HG03095 (cell line): ENCODE results near the gene HOXA11.

ENCODE experiments used
- ATAC-seq: cut with Tn5 transposase; IDR thresholded peaks from one replicate; pipeline ENCODE4 v1.9.1; 2021; ENCODE audit warnings: moderate library complexity; ENCODE audit not compliant: unreplicated experiment

The HOXA11 gene

DNA sequence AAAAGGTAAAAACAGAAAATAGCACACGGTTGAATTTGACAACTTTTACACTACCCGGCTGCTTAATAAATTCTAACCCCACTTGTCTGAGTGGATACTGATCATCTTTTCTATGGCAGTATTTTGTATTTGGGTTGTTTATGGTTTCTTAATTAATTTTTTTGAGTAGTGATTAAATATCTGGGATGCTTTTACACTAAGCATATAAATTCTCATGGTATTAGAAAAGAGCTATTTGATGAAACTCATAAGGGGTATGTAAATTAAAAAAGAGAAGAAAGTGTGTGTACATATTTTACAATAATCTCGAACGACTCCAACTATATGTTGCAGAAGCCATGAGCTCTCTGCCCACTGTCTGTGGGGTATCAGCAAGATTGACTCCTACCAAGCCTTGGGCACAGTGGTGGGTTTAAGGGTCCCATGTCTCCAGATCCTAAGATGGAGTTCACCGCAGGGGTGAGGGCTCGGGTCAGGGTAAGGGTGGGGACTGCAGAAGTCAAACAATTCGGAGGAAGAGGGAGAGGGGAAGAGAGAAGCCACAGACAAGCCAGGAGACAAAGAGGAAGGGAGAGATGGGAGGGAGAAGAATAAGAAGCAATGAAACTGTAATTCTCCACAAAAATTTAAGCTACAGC, 22.4 kb upstream of the HOXA11 start:
- ATAC-seq: no peak

DNA sequence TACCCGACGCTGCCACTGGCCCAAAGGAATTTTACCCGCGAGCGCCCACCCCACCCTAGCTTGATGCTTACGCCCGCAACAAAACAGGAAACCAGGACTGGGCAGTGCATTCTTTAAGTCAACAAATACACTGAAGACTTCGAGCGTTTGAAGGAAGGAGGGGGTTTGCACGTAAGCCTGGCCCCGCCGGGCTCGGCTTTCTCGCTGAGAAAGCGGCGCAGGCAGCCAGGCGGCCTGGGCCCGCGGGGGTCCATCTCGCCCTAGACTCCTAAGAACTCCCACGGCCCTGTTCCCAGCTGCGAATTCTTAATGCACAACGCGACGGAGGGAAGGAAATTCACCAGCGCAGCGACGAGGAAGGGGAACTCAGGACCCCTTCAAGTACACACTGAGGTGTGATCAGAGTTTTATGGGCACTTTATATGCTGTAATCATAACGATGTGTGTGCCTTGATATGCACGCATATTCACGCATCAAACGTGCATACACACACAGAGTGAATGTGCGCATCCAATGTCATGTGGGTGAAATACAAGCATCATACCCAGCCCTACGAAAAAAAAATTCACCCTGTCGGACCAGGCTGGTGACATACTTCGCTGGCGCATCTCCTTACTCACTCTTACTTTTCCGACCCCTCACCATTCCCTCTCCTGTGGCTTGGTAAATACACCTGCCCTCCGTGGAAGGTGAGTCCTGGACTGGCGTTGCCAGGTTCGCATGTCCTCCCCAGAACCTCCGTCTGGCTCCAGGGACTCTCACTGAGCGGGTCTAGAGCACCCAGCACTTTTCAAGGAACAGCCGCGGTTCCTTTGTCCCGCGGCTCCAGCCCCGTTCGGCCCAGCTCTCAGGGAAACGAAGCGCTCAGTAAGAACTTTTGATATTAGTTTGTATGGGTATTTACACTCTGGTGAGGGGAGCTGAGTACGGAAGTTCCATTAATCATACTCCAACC, 20.6 kb upstream of the HOXA11 start:
- no peak for ATAC-seq

DNA sequence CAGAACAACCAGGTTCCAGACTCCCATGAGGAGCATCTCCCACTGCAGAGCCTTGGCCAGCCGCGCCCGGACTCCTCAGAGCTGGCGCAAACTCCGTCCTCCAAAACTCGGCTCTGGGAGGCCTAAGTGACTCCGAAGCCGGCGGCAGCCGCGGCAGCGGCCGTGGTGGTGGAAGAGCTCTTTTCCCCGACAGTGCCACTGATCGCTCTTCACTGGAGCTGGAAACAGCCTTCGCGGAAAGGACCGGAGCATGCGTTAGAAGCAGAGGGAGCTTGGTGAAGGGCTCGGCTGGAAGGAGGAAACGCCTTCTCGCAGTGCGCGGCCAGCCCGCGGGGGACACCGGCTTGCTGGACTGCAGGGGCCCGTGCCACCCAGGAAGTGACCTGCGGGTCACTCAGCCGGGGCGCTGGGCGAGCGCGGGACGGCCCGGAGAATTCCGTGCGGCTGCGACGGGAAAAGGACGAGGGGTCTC, 19.9 kb upstream of the HOXA11 start:
- ATAC-seq: no peak

DNA sequence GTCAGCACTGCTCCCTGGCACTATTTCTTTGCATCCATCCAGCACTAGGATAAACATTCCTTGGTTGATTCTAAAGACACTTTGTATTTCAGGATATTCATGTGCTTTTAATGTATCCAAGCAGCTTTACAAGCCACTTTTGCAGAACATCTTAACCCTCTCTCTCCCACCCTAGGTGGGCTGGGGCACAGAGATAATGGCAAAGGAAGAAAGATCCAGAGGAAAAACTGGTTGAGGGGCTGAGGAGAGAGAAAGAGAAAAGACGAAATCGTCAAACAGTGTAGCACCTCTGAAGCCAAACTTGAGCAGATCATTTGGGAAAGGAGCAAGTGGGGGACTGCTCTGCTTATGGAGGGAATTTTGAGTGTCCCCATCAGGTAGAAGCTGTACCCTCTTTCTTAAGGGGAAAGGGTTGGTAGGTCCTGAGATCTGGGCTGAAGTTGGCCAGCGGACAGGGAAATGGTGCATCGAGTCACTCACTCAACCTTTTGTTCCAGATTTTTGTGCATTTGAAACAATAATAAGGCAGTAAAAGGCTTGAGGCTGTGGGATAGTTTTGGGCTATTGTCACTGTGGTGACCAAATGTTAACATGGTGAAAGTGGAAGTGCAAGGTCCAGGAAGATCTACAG, 19.0 kb upstream of the HOXA11 start:
- no peak for ATAC-seq

DNA sequence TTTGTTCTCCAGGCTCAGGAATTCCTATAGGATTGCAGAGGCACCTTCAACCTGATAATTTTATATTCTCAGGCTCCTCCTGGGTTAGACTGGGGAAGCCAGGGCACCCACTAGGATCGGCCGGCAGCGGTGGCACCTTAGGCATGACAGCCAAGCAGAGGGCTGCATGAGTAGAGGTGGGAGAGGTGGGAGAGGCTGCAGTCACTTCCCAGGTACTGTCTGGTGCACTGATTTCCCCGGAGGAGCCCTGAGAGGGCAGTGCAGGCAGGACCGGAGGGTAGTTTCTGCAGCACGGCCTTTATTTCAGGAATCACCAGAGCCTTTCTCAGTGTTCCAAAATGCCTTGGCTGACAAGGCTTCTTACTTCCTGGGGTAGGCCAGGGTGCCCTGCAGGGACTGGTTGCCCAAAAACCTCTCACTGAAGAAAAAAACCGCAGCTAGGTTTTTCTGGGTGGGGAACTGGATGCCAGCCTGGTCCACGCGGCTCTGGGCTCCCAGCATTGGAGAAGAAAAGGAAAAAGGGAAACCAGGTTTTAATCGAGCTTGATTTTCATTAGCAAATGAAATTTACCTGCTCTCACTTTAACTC, 18.4 kb upstream of the HOXA11 start:
- ATAC-seq: no peak

DNA sequence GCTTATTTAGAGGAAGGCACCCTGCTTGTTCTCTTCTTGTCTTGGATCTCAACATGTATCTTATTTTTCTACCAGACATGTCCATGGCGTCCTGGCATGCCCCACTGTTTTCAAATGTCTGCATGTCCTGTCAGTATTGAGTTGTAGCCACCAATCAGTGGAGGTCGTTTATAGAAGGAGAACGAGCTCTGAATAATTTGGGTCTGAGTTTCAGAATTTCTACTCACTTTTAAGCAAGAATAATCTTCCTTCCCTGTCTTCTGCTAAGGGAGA, 17.8 kb upstream of the HOXA11 start:
- ATAC-seq: no peak

DNA sequence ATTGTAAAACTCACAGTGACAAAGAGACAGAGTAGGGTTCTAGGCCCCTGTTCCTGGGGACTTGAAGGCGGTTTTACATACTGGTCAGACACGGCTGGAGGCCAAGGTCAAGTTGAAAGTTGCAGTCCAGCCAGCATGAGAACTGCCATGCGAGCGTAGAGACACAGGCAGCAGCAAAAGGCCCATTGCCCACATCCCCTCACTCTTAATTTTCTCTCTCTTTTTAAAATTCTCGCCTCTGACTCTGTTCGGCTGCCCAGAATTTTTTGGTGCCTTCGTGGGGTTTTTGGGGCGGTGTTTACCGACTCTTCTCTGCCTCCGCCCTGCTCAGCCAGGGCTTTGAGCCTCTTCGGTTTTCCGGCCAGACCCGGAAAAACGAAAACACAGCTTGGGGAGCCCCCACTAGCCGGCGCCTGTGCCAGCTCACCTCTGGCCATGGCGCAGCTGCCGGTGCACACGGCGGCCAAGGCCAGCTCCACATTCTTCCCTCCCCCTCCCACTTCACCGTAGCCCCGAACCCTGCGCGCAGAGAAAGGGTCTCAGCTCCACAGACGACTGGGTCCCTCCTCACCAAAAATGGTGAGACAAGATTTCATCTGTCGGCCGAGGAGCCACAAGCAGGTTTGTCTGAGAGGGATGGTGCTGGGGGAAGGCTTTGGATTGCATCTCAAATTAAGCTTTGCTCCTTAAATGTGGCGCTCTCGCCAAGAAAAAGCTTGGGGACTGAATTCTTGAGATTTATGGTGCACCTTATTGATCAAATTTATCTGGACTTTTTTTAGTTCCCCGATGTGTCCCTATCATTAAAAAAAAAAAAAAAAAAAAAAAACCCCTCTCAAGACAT, 17.2 kb upstream of the HOXA11 start:
- no peak for ATAC-seq

DNA sequence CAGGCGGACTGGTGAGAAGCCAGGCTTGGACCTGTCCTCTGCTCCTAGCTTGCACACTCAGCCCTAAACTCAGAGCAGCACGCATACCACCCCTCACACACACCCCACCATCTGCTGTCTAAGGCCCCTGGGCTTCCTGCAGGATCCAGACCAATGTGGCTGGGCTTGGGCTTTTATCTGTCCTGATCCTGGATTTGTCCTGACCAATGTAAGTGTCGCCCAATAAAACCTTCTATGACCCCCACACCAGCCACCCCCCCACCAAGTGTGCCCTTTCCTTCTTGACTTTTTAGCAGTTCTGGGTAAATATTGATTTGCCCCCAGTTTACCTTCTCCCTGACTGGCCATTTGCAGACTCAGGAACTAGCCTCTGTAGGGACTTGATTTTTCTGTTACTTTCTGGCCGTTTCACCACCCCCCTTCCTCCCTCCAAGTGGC, 16.6 kb upstream of the HOXA11 start:
- no peak for ATAC-seq

DNA sequence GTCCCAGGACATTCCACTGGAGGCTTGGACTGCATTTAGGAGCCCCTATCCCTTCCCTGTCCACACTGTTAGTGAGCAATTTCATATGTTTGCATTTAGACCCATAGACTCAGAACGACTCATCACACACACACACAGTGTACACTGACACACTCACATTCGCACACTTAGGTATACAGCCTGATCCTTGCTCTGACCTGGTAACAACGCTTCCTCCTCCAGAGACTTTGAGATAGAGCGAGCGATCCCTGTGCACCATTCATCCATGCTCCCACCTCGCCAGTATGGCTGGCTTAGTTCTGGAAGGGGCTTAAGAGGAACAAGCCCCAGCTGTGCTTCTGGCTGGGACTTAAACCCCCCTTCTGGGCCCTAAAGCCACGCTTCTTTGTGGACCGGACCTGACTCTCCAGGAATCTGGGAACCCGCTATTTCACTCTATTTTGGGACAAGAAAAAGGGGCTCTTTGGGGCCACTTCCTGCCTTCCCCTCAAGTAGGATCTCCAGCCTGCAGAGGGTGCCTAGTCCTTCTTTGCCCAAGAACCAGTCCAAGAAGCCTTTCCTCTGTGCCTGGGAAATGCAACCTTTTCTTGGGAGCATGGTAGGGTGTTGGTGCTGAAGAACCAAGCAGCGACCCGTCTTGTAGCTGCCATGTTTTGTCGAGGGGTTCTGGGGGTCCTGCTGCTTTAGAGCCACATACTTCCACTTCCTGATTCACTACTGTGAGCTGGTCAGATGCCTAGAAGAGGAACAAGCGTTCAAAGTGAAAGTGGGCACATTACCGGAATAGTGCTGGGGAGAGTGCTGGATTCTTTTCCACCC, 15.9 kb upstream of the HOXA11 start:
- ATAC-seq: no peak

DNA sequence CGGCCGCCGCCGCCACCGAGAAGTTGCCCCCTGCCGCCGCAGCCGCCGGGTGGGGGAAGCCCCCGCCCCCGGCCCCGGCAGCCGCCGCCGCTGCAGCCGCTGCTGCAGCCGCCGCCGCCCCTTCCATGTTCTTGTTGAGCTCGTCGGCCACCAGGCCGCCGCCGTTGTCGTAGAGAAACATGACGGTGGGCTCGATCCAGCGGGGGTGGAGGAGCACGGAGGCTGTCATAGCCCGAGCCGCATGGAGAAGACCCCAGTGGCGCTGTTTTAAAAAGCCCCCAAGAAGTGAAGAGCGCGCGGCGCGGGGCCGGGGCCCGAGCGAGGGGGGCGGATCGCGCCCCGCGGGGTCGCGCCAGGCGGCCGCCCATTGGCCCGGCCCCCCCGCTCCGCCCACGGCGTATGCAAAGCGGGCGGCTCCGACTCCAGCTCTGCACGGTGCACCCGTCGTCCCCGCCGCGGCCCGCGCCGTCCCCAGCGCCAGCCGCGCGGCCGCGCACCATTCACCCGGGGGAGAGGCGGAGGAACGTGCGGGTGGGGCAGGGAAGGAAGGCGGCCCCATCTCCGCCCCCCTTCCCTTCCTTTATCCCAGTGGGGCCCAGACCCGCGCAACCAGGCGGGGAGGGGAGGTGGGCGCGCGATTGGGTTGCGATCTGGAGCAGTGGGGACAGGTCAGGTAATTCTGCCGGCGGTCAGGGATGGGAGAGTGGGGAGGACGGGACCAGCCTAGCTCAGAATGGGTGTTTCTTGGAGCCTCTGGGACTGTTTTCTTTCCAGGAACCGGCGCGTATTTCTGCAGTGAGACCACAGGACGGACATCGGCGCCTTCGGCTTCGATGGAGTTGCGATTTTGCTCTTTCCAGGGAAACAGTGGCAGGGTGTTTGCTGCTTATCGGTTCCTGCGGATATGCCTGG, 15.1 kb upstream of the HOXA11 start, which contains the start of gene HOXA13:
Gene HOXA13, minus strand, starts transcription at position 243 of the 912 bp plus-strand sequence. Its CDS starts 14 bp downstream, at position 229.
- no peak for ATAC-seq

DNA sequence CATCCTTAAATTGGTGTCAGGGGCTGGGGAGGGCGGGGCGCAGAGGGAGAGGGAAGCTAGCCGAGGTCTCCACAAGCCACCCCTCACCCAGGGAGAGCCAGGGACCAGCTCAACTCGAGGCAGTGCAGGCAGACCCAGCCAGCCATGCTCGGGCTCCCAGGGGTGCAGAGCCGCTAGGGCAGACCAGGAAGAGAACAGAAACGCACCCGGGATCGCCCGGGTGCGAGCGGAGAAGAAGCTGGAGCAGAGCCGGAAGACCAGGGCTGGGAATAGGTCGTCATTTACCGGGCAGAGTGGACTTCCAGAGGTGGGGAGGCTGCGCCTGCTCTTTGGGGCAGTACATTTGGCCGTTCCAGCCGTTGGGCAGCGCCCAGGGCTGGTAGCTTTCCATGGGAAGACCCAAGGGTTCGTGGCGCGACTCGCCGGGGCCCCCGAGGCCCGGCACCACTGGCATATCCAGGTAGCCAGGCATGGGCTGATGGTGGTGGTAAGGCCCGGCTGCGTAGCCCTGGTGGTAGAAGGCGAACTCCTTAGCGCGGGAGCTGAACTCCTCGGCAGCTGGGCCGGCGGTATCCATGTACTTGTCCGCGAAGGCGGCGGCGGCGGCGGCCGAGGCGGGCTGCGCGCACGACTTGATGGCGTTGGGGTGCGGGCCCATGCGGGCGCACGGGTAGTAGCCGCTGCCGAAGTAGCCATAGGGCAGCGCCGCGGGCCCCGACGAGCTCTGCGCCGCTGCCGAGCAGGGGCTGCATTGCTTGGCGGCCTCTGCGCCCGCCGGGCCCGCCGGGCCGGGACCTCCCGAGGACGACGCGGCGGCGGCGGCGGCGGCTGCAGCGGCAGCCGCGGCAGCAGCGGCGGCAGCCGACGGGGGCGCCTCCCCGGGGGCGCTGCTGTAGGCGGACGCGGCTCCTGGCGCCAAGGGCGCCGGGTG, 14.1 kb upstream of the HOXA11 start:
- ATAC-seq: no peak

DNA sequence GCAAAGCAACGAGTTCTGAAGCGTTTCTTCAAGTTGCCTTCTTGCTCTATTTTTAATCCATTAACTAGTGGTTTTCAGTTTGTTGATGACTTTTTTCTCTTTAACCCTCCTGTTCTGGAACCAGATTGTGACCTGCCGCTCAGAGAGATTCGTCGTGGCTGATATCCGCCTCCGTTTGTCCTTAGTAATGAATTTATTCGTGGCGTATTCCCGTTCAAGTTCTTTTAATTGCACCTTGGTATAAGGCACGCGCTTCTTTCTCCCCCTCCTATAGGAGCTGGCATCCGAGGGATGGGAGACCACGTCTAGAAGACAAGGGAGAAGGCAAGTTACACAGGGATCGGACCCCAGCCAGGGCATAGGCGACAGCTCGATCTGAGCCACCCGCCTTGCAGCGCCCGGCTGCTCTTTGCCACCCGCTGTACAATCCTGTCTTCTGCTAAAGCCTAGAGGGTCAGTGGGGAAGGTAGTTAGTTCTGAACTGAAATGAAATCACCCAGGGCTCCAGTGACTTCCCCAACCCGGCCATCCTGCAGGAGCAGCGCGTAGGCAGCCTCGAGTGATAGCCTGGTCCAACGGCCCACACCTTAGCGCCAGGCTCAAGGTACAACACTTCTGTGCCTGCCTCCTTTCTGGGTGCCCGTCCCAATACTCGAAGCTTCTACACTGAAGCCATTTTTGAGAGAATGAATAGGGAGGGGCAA, 13.3 kb upstream of the HOXA11 start:
- ATAC-seq: no peak

DNA sequence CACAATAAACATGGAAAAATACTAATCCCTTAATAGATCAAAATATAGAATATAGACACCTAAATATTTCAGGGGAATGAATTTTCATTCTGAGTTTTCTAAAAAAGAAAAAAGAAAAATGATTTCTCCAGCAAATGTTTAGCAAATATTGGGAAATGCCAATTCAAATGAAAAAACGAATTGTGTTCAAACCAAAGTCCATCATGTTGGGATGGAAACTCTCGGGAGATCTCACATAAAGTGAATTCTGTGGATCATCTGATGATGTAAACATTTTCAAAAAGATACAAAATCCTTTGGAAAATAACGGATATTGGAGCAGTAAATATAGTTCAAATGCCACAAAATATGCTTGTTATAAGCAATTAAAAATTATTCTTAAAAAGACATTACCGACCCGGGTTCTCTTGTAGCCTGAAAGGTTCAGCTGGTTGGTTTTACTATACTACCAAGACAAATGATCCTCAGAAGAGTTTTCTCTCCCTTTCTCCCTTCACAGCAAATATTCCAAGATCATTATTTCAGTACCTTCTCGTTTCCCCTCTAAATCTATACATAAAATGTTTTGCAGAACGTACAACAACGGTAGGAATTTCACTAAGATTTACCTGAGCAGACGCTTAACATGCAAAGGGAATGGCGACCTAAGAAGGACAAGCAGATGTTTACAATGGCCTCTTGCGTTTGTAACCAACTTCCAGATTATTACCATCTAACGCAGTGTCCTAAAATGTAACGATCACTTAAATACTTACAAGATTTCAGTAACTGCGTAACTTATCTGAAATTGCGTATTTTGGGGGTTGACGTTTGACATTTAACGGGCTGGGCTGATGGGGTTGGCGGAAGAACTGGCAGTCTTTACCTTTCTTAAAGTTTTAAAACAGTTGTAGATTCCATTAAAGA, 12.4 kb upstream of the HOXA11 start:
- ATAC-seq: no peak

DNA sequence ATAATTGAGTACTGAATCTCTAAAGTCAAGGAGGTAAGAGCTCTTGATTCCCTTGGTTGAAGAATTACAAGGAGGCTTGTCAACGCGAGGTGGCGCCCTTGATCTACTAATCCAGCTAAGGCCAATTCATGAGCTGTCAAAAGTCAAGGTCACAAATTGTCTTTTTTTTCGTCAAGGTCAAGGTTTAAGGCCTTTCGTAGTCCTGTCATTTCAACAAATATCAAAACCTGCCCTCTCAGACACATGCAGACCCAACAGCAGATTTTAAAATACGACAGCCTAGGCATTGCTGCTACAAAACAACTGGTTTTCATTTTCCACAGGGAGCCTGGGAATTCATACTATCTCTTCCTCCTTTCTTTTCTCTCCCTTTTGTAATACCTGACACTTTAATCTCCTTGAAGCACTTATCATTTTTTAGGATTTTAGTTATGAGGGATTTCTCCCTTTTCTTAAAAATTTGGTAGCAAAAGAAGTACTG, 11.3 kb upstream of the HOXA11 start:
- no peak for ATAC-seq

DNA sequence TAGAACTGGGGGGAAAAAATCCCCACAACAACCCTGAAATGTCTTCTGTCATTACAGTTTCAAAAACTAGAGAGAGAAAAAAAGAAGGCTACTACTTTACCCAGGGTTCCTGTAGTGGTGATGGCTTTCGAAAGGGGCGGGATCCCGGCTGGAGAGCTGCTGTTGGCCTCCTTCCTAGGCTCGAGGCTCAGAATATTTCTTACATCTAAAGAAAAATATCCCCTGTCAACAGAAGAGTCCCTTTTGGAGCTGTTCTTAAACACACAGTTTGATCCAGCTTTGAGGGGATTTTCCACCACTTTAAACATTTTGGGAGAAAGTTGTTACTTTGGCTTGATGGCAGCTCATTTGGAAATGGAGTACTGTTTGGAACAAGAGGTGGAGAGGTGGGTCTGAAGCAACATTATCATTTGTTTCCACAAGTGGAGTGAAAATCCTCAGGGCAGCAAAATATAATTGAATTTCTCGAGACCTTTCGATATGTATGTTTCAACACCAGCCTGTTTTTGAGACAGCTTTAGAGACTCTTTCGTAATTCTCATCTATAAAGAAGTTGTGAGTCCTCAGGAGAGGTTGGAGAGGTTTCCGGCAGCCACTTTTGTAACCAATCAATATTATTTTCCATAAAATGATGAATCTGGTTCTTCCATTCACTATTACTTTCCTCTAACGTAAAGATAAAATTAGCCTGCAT, 9.8 kb upstream of the HOXA11 start:
- ATAC-seq: no peak
